ENCODE results near the gene KCNE4.

Gene KCNE4

DNA sequence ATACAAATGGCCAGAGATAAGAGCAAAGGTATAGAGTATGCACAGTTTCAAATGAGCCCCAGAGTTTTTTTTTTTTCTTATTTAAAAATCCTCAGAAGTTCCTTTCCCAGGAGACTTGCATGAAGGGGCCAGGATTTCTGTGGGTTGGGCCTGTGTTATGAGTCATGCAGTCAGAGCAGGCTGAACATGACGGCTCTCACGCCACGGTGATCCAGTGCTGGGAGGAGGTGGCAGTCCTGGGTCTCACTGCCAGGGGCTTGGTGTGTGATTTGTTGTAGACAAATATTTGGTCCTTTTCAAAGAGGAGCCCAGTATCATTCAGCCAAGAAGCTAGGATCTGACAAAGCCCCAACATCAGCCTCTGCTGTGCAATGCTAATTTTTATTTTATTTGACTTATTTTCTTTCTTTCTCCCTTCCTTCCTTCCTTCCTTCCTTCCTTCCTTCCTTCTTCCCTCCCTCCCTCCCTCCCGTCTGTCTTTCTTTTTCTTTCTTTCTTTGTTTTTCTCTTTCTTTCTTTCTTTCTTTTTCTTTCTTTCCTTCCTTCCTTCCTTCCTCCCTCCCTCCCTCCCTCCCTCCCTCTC, 10.4 kb upstream of the KCNE4 start:
- ATAC-seq, result no peak

DNA sequence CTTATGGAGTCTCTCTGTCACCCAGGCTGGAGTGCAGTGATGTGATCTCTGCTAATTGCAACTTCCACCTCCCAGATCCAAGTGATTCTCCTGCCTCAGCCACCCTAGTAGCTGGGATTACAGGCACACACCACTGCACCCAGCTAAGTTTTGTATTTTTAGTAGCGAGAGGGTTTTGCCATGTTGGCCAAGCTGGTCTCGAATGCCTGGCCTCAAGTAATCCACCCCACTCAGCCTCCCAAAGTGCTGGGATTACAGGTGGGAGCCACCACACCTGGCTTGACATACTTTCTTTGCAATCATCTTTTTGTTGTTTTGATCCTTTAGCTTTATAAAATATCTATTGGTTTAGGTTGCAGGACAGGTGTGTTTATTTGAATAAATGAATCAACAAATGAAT, 9.7 kb upstream of the KCNE4 start:
- ATAC-seq, result no peak

DNA sequence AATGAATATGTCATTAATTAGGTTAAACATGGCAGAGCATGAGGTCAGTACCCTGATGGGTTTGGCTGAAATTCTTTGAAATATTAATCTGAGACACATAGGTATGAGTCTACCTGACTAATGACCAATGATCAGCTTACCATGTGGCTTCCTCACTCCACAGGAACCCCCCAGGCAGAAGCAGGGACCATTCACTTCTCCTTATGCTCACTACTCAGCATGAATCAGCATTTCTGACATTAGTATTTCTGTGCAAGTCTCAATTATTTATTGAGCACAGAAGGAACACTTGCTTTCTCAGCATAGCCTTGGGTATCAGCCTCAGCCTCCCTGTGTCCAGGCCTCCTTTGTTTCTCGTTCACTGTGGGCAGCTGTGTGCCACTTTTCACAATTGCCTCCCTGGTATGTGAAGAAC, 9.3 kb upstream of the KCNE4 start:
- ATAC-seq, result no peak

DNA sequence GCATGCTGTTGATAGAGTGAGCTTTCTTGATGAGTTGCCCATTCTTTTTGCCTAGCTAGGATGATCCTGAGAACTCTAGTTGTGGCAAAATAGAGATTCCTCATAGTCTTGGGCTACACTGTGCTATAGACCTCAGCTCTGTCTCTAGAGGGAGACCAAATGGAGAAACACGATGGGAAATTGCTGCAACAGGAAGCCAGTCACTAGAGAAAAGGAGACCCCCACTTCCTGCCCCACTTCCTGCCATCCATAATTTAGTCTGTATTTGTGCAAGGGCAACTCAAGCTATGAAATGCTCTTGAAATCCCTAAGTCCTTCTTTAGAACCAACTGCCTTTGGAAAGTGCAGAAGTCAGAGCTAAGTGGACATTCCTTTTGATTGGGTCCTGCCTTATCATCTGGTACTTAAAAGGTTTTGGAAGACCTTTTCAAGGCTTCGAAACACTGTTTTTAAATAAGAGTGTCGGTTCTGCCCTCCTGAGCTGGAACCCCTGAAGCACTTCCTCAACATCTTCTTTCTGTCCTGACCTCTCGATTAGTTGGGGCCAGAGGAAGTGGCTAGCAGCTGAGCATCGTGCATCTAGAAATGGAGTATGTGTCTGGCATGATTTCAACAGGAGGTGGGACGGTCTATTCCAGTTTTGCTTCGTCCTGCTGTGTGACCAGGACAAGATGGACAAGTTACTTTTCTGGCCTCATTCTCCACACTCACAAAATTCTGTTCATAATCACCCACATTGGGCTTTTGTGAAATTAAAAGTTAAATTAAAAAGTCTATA, 8.6 kb upstream of the KCNE4 start:
- no peak for ATAC-seq

DNA sequence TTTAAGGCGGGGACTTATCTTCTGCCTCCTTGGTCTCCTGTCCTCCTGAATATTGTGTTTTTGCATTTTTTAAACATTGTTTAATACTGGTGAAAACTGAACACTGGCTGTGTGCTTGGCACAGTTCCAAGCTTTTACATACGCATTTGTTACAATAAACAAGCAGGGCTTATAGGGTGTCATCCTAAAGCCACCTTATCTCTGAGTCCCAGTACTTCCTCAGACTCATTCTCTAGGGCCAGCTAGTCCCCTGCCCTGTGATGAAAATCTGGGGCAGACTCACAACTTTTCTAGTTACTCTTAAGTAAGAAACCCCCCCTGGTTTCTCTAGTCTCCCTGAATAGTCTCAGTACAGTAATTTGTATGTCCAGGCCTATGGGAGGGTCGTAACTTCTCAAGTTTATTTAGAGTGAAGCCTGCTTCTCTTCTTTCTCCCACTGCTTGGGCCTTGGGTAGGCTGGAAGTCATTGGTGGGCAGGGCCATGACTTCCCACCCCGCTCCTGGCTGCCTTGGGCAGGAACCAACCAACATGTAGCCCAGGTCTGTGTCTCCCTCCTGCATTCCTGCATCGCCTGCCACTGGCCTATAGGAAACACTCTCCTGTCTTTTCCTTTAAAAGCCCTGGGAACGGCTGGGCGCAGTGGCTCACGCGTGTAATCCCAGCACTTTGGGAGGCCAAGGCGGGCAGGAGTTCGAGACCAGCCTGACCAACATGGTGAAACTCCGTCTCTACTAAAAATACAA, 7.7 kb upstream of the KCNE4 start:
- no peak for ATAC-seq

DNA sequence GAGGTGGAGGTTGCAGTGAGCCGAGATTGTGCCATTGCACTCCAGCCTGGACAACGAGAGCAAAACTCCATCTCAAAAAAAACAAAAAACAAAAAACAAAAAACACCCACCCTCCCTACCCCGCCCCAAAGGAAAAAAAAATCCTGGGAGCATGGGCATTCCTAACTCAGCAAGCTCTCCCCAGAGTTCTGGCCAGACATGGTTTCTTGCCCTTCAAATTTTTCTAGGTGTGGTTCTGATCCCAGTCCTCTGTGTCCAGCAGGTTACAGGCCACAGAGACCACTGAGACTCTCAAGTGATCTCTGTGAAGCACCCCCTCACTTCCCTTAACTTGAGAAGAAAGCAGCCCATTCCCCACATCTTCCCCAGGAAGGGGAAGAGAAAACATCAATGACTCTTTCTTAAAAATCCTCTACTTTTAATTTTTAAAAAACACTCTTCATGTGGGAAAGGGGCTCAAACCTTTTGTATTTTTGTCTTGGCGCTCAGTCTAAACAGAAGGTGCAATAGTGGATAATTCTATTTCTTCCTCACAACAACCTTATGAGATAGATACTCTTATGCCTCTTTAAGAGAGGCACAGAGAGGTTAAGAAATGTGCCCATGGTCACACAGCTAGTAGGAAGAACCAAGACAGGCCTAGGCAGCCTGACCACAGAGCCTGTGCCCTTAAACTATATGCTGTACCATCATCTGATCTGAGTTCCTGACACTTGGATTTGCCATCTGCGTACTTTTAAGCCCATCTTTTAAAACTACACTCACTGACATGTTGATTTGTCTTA, 6.9 kb upstream of the KCNE4 start:
- ATAC-seq, result no peak

DNA sequence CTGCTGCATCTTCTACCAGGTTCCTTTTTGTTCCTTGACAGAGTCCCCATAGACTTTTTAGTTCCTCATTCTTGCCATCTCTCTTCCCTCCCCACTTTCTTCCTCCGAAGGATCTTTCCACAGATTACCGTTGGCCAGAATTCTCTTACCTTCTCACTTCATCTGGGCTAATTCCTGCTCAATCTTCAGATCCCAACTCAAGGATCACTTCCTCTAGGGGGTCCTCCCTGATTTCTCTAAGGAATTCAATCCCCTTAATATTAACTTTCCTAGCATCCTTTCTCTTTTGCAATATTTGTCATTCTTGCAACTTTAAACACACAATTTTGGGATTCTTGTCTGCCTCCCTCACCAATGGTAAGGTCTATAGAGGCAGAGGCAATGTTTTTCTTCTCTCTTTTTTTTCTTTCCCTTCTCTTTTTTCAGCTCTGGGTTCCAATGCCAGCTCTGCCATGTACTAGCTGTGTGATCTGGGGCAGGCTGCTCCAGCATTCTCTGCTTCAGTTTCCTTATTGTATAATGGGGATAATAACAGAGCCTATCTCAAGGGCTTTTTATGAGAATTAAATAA, 5.4 kb upstream of the KCNE4 start:
- ATAC-seq, result no peak

DNA sequence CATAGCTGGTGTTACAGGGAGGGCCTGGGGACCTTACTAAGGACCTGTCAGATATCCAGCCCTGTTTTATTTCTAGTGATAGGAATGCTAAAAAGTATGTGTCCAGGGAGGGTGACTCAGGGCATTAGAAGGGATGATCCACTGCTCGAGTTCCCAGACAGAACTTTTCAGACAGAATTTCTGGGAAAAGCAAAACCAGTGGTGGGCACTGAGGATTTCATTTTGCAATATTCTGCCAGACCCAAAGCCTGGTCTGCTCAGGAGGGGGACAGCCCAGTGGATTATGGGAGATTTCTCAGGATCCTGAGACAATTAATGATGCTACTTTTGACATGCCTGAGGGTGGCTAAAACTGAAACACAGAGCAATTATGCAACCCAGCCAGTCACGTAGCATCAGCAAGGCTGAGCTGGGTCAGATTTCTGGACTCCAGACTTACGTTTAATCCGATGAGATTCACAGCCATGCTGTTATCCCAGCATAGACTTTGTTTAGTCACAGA, 4.7 kb upstream of the KCNE4 start:
- no peak for ATAC-seq

DNA sequence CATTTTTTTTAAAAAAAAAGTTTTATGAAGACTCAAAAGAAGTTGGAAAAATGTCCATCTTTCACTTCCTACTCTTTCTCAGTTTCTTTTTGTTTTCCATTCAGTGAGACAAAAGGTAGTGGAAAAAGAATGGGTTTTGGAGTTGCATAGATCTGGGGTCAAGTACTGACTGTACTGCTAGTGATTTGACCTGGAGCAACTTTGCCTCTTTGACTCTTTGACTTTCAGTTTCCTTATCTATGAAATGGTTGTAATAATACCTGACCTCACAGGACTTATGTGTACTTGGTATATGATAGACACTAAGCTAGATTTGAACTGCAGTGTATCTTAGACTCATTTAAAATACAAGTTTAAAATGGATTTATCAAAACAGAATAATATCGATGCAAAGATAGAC, 3.5 kb upstream of the KCNE4 start:
- no peak for ATAC-seq

DNA sequence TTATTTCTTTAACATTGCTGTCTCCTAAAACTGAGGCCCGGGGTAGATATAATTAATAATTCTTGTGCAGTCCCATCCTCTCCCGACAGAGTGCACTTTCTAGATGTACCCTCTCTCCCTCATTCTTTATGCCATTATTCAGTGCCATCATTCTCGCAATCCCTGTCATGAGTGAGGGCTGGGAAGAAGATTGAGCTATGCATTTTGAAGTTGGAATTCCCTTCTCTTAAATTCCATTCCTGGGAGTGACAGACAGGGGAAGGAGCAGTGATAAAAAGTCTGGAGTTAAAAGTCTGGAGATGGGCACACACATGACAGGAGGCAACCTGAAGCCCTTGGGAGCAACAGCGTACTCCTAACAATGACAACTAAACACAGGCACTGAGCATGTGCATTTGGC, 2.6 kb upstream of the KCNE4 start:
- no peak for ATAC-seq

DNA sequence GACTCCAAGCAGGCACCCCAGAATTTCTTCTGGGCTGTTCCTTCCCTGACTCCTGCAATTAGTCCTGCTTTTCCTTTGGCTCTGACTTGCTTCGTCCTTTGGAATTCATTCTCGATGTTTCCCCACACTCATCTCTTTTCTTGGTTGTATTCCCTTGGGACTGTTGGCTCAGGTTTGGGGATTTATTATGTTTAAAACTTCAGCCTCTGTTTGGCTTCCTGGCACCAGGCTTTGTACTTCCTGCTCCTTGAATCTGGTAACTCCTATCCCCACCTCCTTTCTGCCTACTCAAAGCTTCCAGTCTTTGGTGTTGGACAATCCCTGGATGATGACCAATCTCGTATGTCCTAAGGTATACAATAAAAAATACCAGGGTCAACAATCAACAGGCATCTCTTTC, 1.8 kb upstream of the KCNE4 start:
- no peak for ATAC-seq

DNA sequence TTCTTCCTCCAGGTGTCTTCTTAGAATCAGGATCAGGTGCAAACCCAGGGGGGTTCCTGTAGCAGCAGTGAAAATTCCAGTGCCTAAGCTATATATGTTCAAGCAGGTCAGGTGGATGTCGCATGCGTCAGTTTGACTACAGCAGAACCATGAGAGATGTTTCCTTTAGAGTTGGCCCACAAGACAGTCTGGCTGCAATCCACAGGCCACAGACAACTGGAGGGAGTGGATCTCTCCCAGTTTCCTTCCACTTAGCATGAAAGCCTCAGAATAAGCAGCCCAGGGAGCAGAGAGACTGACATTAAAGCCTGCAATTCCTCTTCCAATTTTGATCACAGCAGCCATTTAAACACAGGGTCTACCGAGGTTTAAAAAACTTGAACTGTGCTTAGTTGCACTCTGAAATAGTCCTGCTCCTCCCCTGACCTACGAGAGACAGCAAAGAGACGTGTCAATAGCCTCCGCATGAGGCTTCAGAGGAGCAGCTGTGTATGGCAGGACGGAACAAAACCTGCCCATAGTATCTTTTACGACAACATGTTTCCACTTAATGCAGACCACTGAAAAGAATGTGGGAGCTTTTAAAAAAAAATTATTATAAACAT, 988 bp upstream of the KCNE4 start:
- no peak for ATAC-seq

DNA sequence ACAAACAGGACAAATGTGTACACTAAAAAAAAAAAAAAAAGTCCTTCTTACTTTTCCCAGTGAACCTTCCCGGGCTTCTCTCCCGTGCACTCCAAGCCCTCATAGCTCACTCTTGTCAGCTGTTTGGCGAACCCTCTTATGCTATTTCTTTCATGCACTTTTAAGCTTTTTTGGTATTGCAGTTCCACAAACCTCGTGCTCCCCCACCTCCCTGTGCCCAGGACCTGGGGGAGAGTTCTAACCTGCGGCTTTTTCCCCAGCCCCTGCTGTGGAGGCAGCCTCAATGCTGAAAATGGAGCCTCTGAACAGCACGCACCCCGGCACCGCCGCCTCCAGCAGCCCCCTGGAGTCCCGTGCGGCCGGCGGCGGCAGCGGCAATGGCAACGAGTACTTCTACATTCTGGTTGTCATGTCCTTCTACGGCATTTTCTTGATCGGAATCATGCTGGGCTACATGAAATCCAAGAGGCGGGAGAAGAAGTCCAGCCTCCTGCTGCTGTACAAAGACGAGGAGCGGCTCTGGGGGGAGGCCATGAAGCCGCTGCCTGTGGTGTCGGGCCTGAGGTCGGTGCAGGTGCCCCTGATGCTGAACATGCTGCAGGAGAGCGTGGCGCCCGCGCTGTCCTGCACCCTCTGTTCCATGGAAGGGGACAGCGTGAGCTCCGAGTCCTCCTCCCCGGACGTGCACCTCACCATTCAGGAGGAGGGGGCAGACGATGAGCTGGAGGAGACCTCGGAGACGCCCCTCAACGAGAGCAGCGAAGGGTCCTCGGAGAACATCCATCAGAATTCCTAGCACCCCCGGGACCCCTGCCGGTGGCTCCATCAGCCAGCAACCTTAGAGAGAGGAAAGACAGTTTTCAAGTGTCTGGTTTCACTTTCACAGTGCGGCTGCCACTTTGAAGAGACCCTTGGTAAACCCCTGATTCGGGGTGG, 826 bp downstream of the KCNE4 start:
- ATAC-seq, result no peak

DNA sequence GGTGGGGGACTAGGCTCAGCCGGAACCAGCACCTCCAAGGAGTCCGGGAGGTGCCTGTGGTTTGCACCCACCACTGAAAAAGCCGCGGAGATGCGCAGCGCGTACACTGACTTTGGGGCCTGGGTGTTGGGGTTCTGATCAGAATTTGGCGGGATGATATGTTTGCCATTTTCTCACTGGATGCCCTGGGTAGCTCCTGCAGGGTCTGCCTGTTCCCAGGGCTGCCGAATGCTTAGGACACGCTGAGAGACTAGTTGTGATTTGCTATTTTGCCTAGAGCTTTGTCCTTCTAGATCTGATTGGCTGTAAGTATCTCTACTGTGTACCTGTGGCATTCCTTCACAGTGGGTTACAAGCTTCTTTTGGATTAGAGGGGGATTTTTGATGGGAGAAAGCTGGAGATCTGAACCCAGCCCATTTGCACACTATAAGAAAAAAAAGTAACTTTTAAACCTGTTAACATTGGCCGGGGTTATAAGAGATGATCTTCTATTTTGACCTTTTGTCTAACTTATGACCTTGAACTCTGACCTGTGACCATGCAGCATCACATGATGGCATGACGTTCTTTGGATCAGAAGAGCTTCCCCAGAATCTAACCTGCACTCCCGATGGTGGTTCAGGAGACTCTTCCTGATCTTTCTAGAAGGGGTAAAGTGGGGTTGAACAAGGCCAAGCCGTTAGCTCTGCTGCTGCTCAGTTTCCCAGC, 1.6 kb downstream of the KCNE4 start:
- no peak for ATAC-seq

DNA sequence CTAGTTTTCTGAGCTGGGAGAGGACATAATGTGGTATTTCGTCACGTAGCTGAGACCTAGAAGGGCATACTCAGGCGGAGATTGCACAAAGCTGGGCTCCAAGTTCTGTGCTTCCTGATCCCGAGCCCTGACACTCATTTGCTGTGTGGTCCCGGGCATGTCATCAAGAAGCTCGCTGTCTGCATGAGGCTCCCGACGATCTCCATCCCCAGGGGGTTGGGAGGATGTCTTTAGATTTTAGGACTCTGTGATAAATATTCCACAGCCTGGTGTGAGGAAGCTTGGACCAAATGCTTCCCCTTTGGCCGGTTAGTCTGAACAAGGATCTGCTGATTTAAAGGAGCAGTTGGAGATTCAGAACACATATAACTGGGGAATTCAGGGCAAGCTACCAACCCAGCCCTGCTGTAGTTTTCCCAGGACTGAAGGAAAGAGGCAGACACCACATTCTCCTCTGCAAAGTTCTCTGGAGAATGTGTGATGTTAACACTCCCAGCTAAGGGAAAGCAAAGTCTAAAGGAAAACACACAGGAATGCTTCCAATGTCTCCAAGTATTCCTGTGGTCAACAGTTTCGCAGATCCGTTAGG, 2.3 kb downstream of the KCNE4 start:
- no peak for ATAC-seq

DNA sequence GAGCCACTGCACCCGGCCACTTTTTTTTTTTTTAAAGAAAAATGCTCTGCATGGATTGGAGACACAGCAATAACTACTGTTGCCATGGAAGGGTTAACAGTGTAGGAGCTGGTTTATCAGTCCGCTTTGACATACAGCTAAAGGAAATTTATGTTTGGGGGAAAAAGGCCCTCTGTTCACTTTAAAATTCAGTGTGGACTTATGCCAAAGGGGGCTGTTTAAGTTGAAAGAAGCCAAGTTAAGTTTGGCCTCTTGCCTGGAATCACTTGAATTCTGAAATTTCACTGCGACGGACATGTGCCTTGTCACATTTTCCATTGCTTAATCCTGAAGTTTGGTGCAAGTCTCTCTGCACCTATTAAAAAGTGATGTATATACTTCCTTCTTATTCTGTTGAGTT, 3.1 kb downstream of the KCNE4 start:
- no peak for ATAC-seq

DNA sequence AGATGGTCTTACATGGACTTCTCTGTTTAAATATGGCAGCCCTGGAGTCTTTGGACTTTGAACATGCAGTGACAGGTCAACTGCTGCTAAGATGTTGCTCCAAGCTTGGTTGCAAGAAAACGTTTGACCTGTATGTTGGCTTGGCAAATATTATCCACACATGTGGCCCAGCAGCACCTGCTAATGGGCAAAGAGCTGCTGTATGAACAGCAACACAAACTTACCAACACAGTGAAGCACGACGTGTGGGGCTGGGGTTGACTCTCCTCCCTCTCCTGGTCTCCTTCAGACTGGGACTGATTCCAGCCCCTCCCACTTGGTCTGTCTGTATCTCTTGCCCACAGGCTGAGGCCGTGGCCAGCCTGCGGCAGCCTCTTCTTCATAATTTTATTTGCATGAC, 3.8 kb downstream of the KCNE4 start:
- ATAC-seq, result no peak

DNA sequence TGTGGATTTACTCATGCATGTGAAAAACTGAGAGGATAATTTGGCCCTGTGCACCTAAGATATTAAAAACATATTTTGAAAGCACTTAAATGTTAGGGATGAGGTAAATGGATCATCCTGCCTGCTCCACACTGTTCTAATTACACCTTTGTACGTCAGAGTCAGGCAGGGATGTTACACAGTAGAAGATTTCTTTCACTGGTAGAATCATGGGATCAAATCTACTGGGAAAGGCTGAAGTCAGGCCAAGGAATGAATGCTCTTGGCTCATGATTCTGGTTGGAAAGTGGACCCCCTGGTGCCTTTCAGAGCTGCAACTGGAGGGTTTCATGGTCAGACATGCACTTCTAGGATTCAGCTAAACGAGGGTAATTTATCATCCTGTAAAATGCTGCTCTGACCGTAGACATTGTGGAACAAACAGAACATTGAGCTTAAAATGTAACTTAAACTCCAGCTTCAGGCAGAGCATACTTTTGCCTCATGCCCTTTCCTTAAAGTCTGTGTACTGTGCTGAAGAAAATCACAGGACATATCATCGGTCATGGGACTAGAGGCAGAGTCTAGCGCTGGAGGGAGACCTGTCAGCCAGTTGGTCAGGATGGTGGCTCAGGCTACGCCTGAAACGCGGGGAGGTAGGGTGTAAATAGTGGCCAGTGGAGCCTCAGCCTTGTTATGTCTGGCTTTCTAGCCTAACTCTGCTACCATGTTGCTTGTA, 4.9 kb downstream of the KCNE4 start:
- no peak for ATAC-seq

DNA sequence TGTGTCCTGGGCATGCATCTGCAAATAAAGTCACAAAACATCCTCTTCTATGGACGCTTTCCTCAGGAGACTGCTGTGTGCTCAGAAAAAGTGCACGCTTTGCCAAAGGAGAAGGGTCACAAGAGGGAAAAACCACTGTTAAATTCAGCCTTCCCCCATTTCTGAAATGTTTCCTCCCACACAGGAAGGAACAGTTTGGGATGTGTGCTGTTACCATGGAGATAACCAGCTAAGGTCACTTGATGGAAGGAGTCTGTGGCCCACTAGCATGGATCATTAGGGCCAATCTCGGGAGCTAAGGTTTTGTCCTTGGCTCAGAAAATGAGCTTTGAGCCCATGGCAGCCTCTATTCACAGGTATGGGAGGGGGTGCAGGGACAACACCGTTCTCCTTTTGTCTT, 5.6 kb downstream of the KCNE4 start:
- no peak for ATAC-seq

Measured in activated CD4-positive, CD25-positive, alpha-beta regulatory T cell treated with anti-CD3 and anti-CD28 coated beads, Interleukin-2, amount 50 U/mL, for 24 hours (primary cell).